Kidney capillary endothelial cell (primary cell): ENCODE results near the gene S100A7A.
A peak's percentile ranks its signal among the peaks of the same experiment; 100 is the strongest.
"Not testable (repeated sequence)": the region's sequence is repeated elsewhere in the genome, so short reads cannot be mapped to it uniquely, and the experiment has no call there.

Experiments used
- DNase-seq: peaks from one replicate; pipeline ENCODE4 v3.0.0-alpha.2; 2018; ENCODE audit warnings: low spot score

S100A7A gene

DNA sequence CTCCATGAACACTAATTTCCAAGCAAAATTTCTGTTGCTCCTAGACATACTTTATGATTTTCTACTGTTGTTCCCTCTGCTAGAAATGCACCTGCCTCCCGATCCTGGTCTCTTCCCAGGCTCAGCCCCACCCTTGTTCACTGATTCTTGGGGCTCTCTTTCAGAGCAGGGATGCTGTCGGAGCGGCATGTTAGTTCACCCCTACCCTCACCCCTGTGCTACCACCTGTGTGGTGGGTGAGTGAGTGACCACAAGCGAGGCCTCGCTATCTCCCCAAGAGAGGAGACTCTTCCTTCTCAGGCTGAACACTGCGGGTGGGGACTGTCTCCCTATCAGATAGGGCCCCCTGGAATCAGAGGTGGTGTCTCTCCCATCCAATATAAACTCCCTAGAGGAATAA lies 20.5 kb upstream of the S100A7A start:
- no peak for DNase-seq

DNA sequence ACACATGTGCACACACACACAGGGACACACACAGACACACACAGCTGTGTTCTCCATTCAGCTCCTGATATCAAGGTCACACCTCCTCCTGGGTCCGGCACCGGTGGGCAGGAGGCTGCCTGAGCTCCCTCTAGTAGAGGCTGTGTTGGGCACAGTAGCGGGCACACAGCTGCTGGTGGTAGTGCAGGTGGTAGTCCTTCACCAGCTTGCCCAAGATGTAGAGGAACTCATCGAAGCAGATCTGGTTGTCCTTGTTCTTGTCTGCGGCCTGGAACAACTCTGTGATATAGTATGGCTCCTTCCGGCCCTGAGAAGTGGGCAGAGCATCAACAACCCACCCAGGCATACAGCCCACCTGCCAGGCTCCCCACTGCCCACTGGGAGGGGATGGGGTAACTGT lies 19.9 kb upstream of the S100A7A start:
- no peak for DNase-seq

DNA sequence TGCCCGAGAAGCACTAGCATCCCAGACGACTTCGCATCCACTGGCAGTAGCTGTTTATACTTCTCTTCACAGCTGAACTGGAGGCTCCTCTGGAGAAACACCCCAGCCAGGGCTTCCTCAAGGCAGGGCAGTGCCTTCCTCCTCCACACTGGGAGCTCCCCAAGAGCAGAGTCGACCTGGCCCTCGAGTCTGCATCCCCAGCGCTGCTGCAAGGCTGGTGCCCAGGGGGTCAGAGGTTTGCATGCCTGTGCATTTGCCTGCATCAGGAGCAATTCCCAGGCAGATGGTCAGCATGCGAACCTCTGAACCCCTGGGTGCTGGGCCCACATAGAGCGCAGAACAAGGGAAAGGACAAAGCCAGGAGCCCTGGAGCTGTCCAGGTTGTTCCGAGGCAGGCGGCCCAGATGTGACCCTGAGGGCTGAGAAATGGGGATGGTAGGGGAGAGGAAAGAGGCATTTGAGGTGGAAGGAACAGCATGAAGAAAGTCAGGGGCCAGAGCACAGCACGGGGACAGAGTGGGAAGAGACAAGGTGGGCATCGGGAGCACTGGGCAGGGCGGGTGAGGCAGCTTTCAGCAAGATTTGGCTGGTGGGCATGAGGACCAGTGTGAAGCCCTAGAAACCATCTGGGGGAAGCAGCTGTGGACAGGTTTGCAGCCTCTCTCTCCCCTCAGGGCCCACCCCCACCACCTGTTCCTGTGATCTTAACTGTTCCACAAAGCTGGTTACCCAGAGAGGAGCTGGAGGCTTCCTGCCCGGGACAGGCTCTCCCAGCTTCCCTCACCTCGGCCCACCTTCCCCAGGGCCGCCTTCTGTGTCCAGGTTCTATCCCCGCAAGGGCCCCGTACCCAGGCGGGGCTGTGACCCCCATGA lies 19.0 kb upstream of the S100A7A start:
- DNase-seq = no peak

DNA sequence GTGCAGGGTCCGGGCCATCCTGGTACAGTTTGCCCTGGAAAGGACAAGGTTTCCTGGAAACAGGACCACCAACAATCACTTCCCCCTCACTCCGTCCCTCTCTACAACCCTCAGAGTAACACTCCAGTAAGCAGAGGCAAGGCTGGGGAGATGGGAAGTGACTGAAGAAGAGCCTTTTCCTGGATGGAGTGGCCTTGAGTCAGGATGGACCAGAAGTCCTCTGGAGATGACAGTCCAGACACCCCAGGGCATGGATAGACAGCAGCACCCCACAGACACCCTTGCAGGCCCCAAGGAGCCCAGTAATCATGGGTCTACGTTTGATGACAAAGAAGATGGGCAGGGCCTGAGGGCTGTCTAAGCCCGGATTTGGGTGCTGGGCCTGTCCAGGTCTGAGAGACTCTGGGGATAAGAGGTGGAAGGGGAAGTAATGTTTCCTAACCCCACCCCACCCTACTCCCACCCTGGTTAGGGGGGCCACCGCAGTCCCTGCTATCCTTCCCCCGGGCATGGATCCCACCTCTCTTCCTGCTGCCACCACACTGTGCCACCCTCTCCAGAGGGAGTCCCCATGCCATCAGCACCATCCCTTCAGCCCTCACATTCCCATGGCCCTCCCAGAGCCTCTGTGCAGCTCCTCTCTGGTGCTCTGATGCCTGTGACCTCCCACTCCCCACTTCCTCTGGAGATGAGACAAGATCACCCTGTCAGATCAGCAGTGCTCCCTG lies 18.2 kb upstream of the S100A7A start:
- DNase-seq = no peak

DNA sequence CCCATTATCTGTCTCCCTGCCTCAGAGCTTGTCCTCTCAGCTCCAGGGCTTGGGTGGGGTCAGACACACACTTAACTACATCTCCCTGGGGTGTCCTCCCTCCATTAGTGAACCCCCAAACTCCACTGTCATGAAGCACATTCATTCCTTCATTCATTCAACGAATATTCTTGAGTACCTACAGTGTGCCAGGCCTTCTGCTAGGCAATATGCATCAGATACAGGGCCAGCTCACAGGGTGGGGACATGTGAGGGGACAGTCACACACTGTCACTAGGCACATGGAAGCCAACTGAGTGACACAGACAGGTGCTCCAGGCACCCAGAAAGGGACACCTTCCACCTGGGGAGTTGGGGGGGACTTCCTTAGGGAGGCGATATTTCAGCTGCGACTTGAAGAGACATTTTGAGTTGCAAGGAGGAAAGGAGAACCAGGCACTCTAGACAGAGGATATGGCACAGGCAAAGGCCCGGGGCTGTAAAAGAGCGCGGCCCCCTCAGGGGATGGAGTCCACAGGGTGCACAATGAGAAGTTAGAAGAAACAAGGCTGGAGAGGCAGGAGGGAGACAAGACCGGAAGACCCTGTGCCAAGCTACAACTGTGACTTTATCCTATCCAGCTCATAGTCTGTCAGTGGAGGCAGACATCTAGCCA lies 16.8 kb upstream of the S100A7A start:
- DNase-seq = no peak

DNA sequence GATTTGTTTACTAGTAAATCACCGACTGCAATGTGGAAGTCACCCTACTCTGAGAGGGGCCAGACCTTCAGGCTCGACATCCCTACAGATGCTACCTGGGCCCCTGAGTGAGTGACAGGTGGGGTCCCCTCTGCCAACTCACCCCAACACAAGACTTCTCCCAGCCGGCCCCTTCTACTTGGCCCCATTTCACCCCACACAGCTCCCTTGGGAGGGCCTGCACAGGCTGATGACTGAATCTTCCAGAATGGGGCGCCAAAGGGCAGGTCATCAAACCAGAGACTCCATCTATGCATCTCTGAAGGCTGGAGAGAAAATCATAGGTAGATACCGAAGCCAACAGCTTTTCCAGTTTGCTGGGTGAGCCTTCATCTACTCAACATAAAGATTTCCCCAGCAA lies 16.1 kb upstream of the S100A7A start:
- no peak for DNase-seq

DNA sequence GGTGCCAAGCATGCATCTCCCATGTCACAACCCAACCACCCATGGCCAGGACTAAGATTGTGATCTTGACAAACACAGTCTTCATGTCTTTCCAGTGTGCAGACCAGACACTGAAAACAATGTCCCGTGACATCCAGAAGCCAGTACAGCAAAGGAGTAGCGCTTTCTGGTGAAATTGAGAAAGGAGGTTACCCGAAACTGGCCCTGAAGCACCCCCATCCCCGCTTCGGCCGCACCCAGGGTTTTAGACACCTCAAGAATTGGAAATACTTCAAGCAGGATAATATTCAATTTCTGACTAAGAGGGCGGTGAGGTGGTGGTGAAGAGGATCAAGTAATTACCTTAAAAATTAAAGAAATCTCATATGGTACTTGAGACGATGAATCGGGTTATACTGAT lies 14.9 kb upstream of the S100A7A start:
- DNase-seq = no peak

DNA sequence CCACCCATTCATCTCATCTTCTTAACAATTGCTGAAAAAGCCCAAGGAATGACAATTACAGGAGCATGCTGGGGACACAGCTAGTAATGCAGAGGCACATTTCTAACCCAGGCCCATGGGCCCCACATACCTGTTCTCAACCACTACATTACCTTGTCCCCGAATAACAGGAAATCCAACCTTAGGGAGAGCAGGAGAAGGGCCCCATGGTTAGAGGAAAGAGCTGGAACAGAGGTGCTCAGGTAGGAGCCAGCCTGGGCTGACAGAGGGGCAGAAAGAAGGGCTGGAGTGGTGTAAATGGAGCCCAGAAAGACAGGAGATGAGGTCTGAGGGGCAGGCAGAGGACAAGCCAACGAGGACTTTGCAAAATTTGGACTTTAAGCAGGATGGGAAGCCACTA lies 14.1 kb upstream of the S100A7A start:
- no peak for DNase-seq

DNA sequence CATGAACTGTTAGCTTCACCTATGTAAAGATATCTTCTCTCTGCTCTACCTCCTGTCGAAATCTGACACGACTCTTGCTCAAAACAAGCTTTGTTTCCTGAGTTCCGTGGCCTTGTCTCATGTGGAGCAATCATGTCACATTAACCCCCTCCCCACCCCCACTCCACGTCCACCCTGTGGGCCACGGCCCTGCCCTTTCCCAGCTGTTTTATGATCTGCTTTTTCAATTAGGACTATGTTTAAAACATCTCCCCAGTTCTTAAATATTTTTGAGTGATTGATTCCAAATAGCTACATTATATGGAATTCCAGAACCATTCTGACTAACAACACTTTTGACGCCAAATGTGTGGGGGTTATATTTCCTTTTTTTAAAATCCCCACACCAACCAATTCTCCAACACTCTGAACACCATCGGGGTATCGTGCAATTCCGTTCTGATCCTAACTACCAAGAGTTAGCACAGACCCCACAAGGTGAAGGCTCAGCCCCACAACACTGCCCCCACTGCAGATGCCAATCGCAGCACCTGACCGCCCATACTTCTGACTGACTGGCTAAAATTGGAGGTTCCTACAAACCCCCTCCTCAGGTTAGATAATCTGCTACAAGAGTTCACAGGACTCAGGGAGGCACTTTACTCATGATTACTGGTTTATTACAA lies 12.8 kb upstream of the S100A7A start:
- no peak for DNase-seq

DNA sequence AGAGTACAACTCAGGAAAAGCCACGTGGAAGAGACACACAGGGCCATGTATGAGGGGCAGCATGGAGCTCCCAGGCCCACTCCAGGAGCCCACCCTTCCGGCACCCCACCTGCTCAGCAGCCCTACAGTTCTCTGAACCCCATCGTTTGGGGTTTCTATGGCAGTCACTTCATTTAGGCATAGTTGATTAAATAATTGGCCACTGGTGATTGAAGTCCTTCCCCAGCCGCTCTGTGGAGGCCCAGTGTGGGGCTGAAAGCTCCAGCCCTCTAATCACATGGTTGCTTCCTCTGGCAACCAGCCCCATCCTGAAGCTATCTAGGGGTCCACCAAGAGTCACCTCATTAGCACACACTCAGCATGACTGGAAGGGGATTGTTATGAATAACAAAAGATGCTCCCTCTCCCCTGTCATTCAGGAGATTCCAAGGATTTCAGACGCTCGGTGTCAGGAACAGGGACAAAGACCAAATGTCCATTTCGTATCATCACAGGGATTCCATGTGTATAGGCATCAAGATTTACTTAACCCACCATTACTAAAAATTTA lies 12.2 kb upstream of the S100A7A start:
- no peak for DNase-seq

DNA sequence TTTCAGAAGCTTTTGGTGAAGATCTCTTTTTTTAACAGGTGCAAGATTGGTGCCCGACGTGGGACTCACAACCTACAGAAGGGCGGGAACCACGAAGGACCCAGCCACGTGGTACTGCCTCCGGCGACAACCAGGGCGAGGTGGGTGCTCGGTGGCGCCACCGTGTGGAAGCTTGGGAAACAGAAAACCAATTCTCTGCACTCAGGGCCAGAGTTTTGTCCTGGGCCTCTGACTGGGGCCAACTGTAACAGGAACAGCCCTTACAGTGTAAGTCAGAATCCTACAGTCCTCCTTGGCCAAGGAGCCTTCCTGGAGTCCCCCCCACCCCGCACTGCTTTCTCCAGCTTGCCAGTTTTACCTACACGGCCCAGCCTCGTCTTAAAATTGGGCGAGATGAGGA lies 11.6 kb upstream of the S100A7A start:
- peak; percentile 7 for DNase-seq

DNA sequence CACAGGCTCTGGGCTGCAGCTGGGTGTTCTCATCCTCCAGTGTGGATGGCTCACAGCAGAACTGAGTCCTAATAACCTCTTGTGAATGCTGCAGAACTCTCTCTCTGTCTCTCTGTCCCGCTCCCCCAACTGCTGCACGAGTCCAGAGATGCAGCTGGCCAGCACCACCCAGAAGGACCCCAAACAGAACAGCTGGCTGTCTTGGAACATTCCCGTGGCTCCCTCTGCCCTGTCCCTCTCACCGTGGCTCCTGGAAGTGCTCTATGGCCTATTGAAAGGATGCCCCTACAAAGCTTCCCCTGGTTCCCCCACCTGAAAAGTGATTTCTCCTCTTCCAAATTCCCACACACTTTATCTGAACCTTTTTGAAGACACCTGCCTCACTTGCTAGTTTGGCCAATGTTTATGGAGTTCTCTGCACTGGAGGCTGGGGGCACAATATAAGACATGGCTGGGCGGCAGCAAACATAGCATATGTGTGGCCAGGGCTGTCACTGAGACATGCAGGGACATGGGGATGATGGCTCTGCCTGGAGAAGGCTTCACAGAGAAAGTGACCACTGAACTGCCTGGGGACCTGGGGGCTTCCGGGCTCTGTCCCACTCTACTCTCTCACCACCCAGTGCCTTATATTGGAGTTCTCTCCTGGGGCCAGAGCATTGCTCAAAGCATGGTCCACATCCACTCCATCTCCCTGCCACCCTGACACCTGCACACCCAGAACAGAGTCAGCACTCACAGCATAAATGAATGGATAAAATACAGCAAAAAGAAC lies 10.3 kb upstream of the S100A7A start:
- not testable (repeated sequence) for DNase-seq

DNA sequence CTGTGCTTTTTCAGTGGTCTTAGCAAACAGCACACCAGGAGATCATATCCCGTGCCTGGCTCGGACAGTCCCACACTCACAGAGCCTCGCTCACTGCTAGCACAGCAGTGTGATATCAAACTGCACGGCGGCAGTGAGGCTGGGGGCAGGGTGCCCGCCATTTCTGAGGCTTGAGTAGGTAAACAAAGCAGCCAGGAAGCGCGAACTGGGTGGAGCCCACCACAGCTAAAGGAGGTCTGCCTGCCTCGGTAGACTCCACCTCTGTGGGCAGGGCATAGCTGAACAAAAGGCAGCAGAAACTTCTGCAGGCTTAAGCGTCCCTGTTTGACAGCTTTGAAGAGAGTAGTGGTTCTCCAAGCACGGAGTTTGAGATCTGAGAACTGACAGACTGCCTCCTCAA lies 9.0 kb upstream of the S100A7A start:
- DNase-seq = not testable (repeated sequence)

DNA sequence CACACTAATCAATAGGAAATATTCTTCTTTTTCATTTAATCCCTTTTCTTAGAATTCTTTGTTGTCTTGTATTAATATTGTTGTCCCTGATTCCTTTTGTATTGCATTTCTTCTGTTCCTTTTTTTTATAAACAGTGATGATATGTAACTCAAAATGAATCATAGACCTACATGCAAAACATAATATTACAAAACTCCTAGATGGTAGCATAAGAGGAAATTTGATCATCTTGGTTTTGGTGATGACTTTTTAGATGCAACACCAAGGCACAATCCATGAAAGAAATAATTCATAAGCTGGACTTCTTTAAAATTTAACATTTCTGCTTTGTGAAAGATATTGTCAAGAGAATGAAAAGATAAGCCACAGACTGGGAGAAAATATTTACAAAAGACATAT lies 2.4 kb upstream of the S100A7A start:
- not testable (repeated sequence) for DNase-seq

DNA sequence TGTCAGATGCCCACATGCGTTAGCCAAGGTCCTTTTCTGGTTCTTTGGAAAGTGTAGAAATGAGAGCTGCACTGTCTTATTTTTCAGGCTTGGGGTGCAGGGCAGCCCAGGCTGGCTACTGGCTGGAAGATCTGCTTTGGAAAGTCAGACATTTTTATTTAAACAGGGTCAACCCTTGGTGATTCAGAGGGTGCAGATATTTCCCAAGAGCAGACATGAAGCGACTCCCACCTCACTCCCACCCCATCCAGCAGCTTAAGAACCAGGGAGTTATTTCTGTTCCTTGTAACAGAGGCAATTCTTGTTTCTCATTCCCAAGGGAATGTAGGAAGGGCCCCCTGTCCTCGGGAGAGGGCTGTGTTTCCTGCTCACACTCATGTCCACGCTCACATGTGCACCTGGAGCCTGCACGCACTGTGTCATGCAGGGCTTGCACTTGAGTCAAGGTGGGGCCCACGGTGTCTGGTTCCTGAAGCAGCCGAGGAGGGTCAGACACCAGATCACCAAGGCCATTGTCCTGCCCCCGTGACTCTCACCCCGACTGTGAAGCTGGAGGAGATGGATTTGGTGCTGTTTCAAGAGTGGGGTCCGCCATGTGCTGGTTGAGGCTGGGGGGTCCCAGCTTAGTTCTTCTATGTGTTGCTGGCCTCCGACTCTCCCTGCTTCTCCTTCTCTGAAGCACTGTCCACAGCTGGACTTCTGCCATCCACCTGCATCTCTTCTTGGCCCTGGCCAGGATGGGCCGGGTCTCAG lies 992 bp downstream of the S100A7A start:
- DNase-seq = no peak

DNA sequence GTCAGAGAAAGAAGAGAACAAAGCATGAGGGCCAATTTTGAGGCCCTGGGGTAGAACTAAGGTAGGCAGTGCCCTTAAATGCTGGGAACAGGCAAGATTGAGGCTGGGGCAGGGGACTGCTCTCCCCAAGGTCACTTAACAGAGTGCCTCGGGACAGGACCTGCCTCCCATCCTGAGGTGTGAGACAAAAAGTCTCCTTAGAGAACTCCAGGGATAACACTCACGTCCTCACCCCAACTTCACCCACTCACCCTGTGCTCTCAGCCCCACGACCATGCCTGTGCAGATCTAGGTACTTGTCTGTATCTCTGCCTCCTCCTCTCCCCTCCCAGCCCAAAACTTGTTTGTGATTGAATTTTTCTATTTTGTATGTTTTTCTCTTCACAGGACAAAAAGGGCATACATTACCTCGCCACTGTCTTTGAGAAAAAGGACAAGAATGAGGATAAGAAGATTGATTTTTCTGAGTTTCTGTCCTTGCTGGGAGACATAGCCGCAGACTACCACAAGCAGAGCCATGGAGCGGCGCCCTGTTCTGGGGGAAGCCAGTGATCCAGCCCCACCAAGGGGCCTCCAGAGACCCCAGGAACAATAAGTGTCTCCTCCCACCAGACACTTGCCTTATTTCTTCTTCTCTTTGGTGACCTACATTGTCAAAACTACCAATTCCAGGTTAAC lies 2.6 kb downstream of the S100A7A start:
- not testable (repeated sequence) for DNase-seq

DNA sequence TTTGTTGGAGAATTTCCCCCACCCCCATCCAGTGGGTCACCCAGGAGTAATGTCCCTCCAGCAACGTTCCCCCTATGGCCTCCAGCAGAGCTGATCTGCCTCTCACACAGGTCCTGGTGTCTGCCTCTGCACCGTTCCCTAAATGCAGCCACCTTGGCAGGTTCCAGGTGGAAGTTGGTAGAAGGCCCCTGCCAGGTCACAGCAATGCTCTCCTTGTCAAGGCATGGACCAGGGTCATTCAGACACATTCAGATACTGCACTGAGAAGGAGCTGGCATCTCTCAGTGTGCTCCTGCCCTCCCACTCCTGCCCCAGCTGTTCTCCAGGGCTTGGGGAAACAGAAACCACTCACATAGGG lies 3.1 kb downstream of the S100A7A start:
- DNase-seq = not testable (repeated sequence)

DNA sequence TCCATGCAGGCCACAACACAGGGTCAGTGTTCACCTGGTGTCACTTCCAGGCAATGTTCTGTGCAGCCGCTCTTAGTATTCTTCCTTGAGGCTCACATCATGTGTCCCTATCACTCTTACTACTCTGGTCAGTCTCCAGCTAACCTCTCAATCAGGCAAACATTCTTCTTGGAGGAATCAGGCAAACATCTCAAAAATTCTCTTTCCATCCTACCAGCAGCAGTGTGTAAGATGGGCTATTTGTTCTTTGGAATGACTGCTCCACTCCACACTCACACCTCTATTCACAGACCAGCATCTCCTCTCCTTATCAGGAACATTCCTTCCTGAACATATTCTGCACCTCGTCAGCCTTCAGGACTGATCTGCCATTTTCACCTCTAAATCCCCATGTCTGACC lies 4.0 kb downstream of the S100A7A start:
- DNase-seq = no peak

DNA sequence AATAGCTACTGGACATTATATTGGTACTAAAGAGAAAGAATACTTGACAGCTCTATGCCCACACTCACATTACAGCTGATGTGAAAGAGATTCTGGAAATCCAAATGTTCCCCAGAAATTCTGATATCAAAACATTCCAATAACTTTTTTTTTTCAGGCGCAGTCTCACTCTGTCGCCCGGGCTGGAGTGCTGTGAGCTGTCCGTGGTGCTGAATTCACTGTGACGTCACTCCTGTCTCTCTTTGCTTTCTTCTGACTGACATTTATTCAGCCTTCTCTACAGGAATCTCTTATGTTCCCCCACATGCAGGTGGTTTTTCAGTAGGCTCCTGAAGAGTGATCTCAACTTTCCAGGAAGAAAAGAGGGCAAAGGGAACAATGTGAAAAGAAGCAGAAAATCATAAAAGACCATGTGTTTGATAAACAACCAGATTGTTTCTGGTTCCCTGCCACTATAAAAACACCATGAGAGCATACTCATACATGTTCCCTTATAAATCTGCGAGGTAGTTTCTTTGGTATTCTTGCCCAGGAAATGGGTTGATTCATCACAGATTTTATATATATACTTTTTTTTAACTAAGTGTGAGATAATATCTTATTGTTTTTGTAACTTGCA lies 6.2 kb downstream of the S100A7A start:
- DNase-seq = peak; percentile 68

DNA sequence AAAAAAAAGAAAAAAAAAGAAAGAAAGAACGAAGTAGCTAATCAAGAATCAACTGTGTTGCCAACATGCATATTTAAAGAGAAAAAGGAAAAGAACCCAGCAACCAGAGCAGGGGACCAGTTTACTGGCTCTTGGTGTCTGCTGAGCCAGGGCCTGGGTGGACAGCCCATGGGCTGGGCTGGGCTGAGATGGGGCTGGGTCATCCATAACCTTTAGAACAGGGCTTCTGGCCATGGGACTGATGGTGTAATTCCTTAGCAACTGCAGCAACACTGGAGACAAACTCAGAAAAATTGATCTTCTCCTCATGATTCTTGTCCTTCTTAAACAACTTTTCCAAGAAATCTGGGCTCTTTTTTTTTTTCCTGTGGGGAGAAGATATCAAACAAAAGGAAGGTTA lies 10.5 kb downstream of the S100A7A start:
- DNase-seq = no peak
